ENCODE results near the gene SLC9A5.

- TF ChIP-seq POLR2AphosphoS5 (IDR thresholded peaks at IDR 0.05; ENCODE audit: low read depth) (no peak), CTCF (IDR thresholded peaks at IDR 0.05; ENCODE audit: insufficient read depth, low read length) (no peak)
Measured at GRCh38 chr16:67264277-67264676, 15.5 kb downstream of the SLC9A5 start.

Data from HL-60 (cell line).